ENCODE measurements around the gene ILKAP. TPM values are rescaled to one million over a fixed set of nuclear protein-coding genes. Genes with fewer than 3 reads are reported as not detected.
A peak's percentile ranks its signal among the peaks of the same experiment; 100 is the strongest.

ILKAP gene
- total RNA-seq, 1 experiment from 2014 or later: 41.5 TPM

GRCh38 chr2:238131761-238132462, 71.6 kb downstream of the ILKAP start:
- Histone ChIP-seq H2BK5ac (ENCODE audit: insufficient read length, low read length) (no peak overlapping the region), H3K27me3 (ENCODE audit: insufficient read depth, low read length) (no peaks in the 10 kb centered on the region), H3K14ac (ENCODE audit: insufficient read depth, low read length) (no peak overlapping the region; the same call in 1 of the 2 replicates), H3K18ac (ENCODE audit: insufficient read length, low read depth, low read length) (no peak overlapping the region), H2BK12ac (ENCODE audit: insufficient read length, low read depth, low read length) (no peak overlapping the region), H2BK120ac (ENCODE audit: low read depth, low read length, poor library complexity, severe bottlenecking) (no peak overlapping the region), H3K4ac (ENCODE audit: low read depth, low read length) (no peak overlapping the region), H4K20me1 (ENCODE audit: control insufficient read depth, insufficient read depth, insufficient read length) (no peaks in the 10 kb centered on the region), H3K56ac (ENCODE audit: insufficient read length, low read depth, low read length) (no peak overlapping the region), H3T11ph (ENCODE audit: low read length) (no peak overlapping the region), H3K9me3 (ENCODE audit: control insufficient read depth, low read depth, low read length) (no peaks in the 10 kb centered on the region), H2AFZ (ENCODE audit: low read length) (no peak overlapping the region), H2BK20ac (ENCODE audit: low read depth, low read length, poor library complexity, severe bottlenecking) (no peak overlapping the region), H3K79me1 (ENCODE audit: insufficient read depth, low read depth, low read length, poor library complexity, severe bottlenecking) (no peaks in the 10 kb centered on the region), H4K5ac (ENCODE audit: insufficient read length, low read depth, low read length) (no peak overlapping the region), H3K9ac (ENCODE audit: extremely low read depth, insufficient read length, low read length) (no peak overlapping the region), H3K23me2 (ENCODE audit: insufficient read length, low read depth, low read length, poor library complexity, severe bottlenecking) (no peaks in the 10 kb centered on the region), H2BK15ac (ENCODE audit: low read depth, low read length) (no peak overlapping the region), H2AK5ac (ENCODE audit: insufficient read length, low read length) (no peak overlapping the region), H3K27ac (ENCODE audit: insufficient read length, low read depth, low read length) (no peak overlapping the region), H3K4me1 (ENCODE audit: insufficient read depth, low read length) (no peaks in the 10 kb centered on the region), H3K79me2 (ENCODE audit: insufficient read depth, low read length) (no peaks in the 10 kb centered on the region), H3K23ac (ENCODE audit: insufficient read length, low read depth, low read length) (no peak overlapping the region), H4K8ac (replicated peaks; ENCODE audit: insufficient read length, low read depth, low read length) (no peak overlapping the region), H3K4me2 (ENCODE audit: insufficient read depth, insufficient read length, low read length) (no peak overlapping the region), H4K91ac (ENCODE audit: insufficient read length, low read depth, low read length) (no peak overlapping the region)
- no peak for DNase-seq
- TF ChIP-seq CTCF (conservative IDR thresholded peaks at IDR 0.05): no peak
- Mint-ChIP-seq H3K9me3 (no peaks in the 10 kb centered on the region), H3K4me1 (no peaks in the 10 kb centered on the region), H3K36me3 (ENCODE audit: insufficient read depth in 1 of 3, low read depth in 3 of 3) (no peaks in the 10 kb centered on the region), H3K27ac (peak overlapping the region in 1 of 3 experiments; percentile 35; a peak in 1 of 7 replicates), H3K4me3 (no peak overlapping the region), H3K27me3 (ENCODE audit: low read depth) (no peaks in the 10 kb centered on the region; the same call in none of the 2 replicates)
- WGBS (ENCODE audit: extremely low coverage, insufficient read length, low lambda C conversion rate): no CpG with 5 or more reads among the region's 14 CpGs

Data from H9 (cell line).